Epithelial cell of proximal tubule (primary cell): Measurements from ENCODE around the gene NT5DC4. TPM values are rescaled to one million over a fixed set of nuclear protein-coding genes. Genes with fewer than 3 reads are reported as not detected.

ENCODE experiments used
- DNase-seq: peaks from one replicate; pipeline ENCODE4 v3.0.0-alpha.2; 2011; ENCODE audit warnings: low read depth
- H3K4me3 ChIP-seq: 2 replicates; pipeline ENCODE4 v1.5.1; 2011; ENCODE audit warnings: low read depth, mild to moderate bottlenecking, low read length
- CTCF ChIP-seq: conservative IDR thresholded peaks from 2 replicates; pipeline ENCODE4 v1.5.1; 2012; ENCODE audit warnings: low read depth, mild to moderate bottlenecking, low read length
- total RNA-seq: library from RNA; depleted of rRNA; stranded (reverse); fragments of >200 nt; gene quantifications from 2 replicates; pipeline ENCODE4 v1.2.3, GENCODE V29; 2015

The NT5DC4 gene
- total RNA-seq, 1 donor from 2014 or later, result not detected

- TF ChIP-seq CTCF, result no peak
- H3K4me3 ChIP-seq, result no peak overlapping the region
- DNase-seq, result no peak
These were observed 16.9 kb downstream of the NT5DC4 start for GRCh38 chr2:112737542-112738232.

GRCh38 chr2:112740527-112740926 is 19.7 kb downstream of the NT5DC4 start:
- DNase-seq, result no peak
- no peak overlapping the region for H3K4me3 ChIP-seq
- TF ChIP-seq CTCF, result no peak

GRCh38 chr2:112749755-112750559 is 29.1 kb downstream of the NT5DC4 start:
- H3K4me3 ChIP-seq, result no peak overlapping the region
- TF ChIP-seq CTCF, result peak; percentile 99
- DNase-seq, result no peak

- H3K4me3 ChIP-seq, result no peak overlapping the region
- no peak for DNase-seq
- no peak for TF ChIP-seq CTCF
These were observed 29.7 kb downstream of the NT5DC4 start for GRCh38 chr2:112750560-112750843.

- no peak overlapping the region for H3K4me3 ChIP-seq
- no peak for TF ChIP-seq CTCF
- DNase-seq, result no peak
These were observed 30.8 kb downstream of the NT5DC4 start for GRCh38 chr2:112751451-112752197.

GRCh38 chr2:112752667-112753066 is 31.8 kb downstream of the NT5DC4 start:
- TF ChIP-seq CTCF, result no peak
- no peak overlapping the region for H3K4me3 ChIP-seq
- no peak for DNase-seq
